HG03095 (cell line): ENCODE measurements around the gene TMEM185A.
"Not testable (repeated sequence)": the region's sequence is repeated elsewhere in the genome, so short reads cannot be mapped to it uniquely, and the experiment has no call there.

ENCODE experiments used
- ATAC-seq: cut with Tn5 transposase; IDR thresholded peaks from one replicate; pipeline ENCODE4 v1.9.1; 2021; ENCODE audit warnings: moderate library complexity; ENCODE audit not compliant: unreplicated experiment

The TMEM185A gene

DNA sequence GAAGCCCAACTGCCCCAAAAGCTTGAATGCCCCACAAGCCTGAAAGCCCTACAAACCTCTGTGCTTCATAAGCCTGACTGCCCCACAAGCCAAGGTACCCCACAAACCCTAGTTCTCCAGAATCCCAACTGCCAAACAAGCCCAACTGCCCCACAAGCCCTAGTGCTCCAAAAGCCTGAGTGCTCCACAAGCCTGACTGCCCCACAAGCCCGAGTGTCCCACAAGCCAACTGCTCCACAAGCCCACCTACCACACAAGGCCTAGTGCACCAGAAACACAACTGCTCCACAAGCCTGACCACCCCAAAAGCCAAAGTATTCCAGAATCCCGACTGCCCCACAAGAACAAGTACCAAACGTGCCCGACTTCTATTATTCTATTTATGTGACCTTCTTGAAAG, 68.2 kb downstream of the TMEM185A start:
- ATAC-seq: no peak

DNA sequence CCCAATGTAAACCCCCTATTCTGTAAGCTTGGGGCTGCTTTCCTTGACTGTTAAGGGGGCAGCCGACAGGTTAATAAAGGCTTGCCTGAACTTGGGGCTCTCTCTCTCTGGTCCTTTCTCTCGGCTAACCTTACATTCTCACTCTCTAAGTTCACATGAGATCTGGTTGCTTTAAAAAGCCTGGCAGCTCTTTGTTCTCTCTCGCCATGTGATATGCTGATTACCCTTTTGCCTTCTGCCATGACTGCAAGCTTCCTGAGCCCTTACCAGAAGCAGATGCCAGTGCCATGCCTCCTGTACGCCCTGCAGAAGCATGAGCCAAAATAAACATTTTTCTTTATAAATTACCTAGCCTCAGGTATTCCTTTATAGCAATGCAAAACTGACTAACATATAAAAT, 76.3 kb downstream of the TMEM185A start:
- not testable (repeated sequence) for ATAC-seq

DNA sequence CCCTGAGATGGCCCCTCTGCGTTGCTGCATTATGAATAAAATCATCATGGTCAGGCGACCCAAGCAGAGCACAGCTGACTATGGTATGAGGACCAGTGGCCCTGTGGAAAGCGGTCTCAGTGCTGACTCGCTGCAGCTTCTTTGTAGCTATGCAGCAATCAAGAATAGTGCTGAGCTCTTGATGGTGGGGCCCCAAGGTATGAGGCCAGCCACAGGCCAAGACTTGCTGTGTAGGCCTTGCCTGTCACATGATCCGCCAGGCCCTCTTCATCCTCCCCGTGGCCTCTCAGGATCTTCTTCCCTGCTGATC, 79.7 kb downstream of the TMEM185A start:
- ATAC-seq: not testable (repeated sequence)

DNA sequence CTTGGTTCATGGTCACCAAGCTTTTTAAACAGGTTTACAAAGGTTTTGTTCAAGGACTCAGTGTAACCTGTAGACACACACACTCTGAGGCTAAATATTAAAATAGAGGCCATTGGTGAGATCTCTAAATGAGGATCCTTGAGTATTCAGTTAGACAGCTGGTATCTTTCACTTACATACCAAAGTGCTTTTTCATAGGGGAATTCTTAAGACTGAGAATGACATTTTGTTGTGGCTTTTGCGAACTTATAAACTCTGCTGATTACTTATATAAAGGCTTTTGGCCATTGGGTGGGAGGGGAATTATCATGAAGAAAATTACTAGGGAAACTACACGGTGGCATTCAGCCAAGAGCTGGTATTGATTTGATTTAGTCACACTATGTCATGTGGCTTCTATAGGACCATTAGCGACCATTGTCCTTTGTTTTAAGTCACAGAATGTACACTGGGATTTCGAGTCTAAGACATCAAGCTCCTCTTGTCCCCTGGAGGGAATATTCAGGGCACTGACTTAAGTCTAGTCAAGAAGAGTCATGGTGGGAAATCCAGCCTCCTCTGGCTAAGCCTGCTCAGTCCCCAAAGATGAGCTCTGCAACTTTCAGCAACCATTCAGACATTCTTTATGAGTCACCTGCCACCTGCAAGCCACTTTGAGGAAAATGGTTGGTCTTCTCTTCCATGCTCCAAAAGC, 80.2 kb downstream of the TMEM185A start:
- ATAC-seq: not testable (repeated sequence)

DNA sequence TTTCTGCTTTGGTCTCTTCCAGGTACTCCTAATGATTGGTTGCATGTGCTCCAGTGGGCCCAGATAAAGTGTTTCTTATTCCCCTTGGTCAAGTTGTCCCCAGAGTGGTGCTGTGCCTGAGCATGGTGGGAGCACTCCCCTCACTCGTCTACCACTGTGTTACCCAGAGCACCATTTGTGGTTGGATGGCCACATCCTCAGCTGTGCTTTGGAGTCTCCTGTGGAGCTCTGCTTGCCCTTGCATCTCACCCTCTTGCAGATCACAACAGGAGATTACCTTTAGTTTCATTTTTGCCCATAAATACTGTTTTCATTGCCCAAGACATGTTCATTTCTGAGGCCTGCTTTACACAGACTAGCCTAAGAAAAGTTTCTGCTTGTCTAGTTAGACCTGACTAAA, 81.1 kb downstream of the TMEM185A start:
- not testable (repeated sequence) for ATAC-seq

DNA sequence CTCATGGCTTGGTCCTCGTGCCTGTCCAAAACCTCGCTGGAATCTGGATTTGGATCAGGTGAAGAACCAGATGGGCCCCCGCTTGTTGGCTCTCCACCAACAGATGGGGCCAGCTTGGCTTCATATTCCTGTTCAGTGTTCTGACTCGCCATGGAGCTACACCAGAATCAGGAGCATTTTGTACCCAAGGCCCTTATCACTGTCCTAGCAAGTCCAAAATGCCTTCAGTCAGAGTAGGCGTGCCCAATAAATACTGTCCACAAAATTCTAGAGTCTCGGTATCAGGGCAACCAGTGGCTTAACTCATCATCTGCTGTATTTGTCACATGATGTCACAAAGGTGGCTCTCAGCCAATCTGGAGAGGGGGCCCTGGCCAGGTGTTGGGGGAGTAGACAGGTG, 81.9 kb downstream of the TMEM185A start, which contains the start of gene HSFX3:
HSFX3 (minus strand) TSS at position 224 of the 400 bp plus-strand sequence; CDS start at position 152, 72 bp downstream.
- not testable (repeated sequence) for ATAC-seq

DNA sequence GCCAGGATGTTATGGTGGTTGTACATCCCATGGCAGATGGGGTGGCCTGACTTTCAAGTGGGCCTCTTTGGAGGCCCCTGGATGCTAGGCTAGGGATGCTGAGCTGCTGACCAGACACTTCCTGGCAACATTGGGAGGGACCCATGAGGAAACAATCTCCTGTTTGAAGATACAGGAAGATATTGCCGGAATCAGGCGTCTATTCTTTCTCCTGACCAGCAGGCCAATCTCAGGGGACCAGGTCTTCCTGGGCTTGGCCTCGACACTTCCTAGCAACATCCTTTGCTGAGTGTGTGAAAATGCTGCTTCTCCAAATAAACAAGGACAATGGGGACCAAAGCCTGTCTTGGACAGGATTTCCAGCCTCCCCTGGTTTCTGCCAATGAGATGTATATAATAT, 83.8 kb downstream of the TMEM185A start:
- ATAC-seq: not testable (repeated sequence)

DNA sequence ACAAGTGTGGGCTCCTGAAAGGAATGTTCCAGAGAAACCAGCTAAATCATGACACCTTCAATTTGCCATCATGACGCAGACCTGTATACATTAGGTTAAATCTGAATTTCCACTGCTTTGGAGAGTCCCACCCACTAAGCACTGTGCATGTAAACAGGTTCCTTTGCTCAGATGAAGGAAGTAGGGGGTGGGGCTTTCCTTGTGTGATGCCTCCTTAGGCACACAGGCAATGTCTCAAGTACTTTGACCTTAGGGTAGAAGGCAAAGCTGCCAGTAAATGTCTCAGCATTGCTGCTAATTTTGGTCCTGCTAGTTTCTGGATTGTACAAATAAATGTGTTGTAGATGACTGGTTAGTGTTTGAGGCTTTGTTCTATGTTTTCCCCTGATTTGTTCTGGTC, 84.6 kb downstream of the TMEM185A start:
- not testable (repeated sequence) for ATAC-seq
